Breast epithelium (tissue), 4 donors: ENCODE measurements around the gene FAM168A. TPM values are rescaled to one million over a fixed set of nuclear protein-coding genes. Genes with fewer than 3 reads are reported as not detected.

Source experiments
- DNase-seq, 2 donors: peaks; one replicate each; pipeline ENCODE4 v3.0.0-alpha.2; 2019; ENCODE audit warnings: low spot score in 2 of 2
- H3K27ac ChIP-seq, 2 donors: fragments of 200-600 bp; sonication (generic) in 1 of 2; one replicate each; pipeline ENCODE4 v1.5.1; 2016 to 2019; ENCODE audit warnings: mild to moderate bottlenecking in 1 of 2
- H3K27me3 ChIP-seq, 2 donors: fragments of 200-600 bp; sonication (generic) in 1 of 2; one replicate each; pipeline versions ENCODE4 v1.5.1 to v1.6.0; 2017 to 2019; ENCODE audit warnings: control low read depth in 1 of 2, mild to moderate bottlenecking in 1 of 2
- H3K36me3 ChIP-seq: fragments of 200-600 bp; one replicate; pipeline ENCODE4 v1.5.1; 2019
- H3K4me1 ChIP-seq, 2 donors: fragments of 200-600 bp; sonication (generic); one replicate each; pipeline ENCODE4 v1.5.1; 2016 to 2019; ENCODE audit warnings: control low read depth in 1 of 2
- H3K4me3 ChIP-seq, 3 donors: fragments of 200-600 bp; sonication (generic); 1 replicate in 2 of 3; 2 replicates in 1 of 3; pipeline ENCODE4 v1.5.1; 2016 to 2019; ENCODE audit warnings: mild to moderate bottlenecking in 3 of 3, moderate library complexity in 2 of 3
- H3K9me3 ChIP-seq, 2 donors: fragments of 200-600 bp; sonication (generic) in 1 of 2; one replicate each; pipeline ENCODE4 v1.5.1; 2016 to 2019; ENCODE audit warnings: control low read depth in 1 of 2
- POLR2A ChIP-seq: fragments of 450-650 bp; IDR thresholded peaks from one replicate; pipeline ENCODE4 v1.6.1; 2016; ENCODE audit warnings: antibody characterized with exemption, mild to moderate bottlenecking, moderate library complexity
- POLR2AphosphoS5 ChIP-seq, 3 donors: sonication (generic); formaldehyde crosslinking; IDR thresholded peaks; one replicate each; pipeline ENCODE4 v1.6.1; 2017; ENCODE audit warnings: antibody characterized with exemption in 3 of 3
- intact Hi-C: fragments of 100-400 bp; cut with DNase I; formaldehyde crosslinking; loops from one replicate; pipeline ENCODE4 v1.15.1; 2023; ENCODE audit warnings: low total_unique reads
- total RNA-seq, 3 donors: library from RNA; depleted of rRNA; stranded (reverse); fragments of >200 nt; gene quantifications; one replicate each; pipeline ENCODE4 v1.1.0, GENCODE V29; 2016
- TF ChIP-seq, protein P1 (sequence below), 3 donors: fragments of 450-650 bp; IDR thresholded peaks; one replicate each; pipeline ENCODE4 v1.5.1; 2016 to 2017; ENCODE audit warnings: antibody characterized with exemption in 3 of 3, mild to moderate bottlenecking in 3 of 3, moderate library complexity in 3 of 3

Gene FAM168A
- total RNA-seq, 3 donors from 2014 or later = 26.5 to 41.9 (median 28.8) TPM

DNA sequence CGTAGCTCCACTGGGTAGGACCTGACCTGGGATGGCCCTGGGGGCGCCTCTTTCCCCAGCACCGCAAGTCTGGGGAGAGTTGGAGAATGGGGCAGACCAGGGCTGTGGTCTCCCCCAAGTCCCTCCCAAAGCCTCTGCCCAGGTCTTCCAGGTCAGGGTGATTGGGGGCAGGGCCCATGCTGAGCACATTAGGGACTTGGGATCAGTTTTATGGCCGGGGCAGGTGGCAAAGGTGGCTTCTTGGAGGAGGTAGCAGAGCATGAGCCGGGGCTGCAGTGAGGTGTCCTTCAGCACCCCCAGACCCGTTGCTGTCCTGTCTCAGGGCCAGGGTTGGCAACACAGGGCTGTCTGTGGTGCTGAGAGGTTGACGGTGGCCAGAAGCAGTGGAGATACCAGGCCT lies 215.7 kb downstream of the FAM168A start:
- H3K27ac ChIP-seq = no peak overlapping the region
- no peaks in the 10 kb centered on the region for H3K9me3 ChIP-seq
- no peak for TF ChIP-seq POLR2AphosphoS5 (IDR thresholded peaks at IDR 0.05)
- no peak for TF ChIP-seq POLR2A
- TF ChIP-seq, protein P1, sequence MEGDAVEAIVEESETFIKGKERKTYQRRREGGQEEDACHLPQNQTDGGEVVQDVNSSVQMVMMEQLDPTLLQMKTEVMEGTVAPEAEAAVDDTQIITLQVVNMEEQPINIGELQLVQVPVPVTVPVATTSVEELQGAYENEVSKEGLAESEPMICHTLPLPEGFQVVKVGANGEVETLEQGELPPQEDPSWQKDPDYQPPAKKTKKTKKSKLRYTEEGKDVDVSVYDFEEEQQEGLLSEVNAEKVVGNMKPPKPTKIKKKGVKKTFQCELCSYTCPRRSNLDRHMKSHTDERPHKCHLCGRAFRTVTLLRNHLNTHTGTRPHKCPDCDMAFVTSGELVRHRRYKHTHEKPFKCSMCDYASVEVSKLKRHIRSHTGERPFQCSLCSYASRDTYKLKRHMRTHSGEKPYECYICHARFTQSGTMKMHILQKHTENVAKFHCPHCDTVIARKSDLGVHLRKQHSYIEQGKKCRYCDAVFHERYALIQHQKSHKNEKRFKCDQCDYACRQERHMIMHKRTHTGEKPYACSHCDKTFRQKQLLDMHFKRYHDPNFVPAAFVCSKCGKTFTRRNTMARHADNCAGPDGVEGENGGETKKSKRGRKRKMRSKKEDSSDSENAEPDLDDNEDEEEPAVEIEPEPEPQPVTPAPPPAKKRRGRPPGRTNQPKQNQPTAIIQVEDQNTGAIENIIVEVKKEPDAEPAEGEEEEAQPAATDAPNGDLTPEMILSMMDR (IDR thresholded peaks at IDR 0.05) = no peak
- no peaks in the 10 kb centered on the region for H3K36me3 ChIP-seq
- no peaks in the 10 kb centered on the region for H3K27me3 ChIP-seq
- no peaks in the 10 kb centered on the region for H3K4me1 ChIP-seq
- H3K4me3 ChIP-seq = no peak overlapping the region
- DNase-seq = no peak
- intact Hi-C loops = no loop called here

- Histone ChIP-seq H3K36me3 (no peaks in the 10 kb centered on the region), H3K27me3 (no peaks in the 10 kb centered on the region), H3K4me1 (peaks cover 0 to 4% of the 10 kb centered on the region in 2 donors), H3K4me3 (no peak overlapping the region), H3K9me3 (no peaks in the 10 kb centered on the region), H3K27ac (no peak overlapping the region)
- TF ChIP-seq, protein P1 (IDR thresholded peaks at IDR 0.05) = no peak
- no peak for TF ChIP-seq POLR2A
- no peak for TF ChIP-seq POLR2AphosphoS5 (IDR thresholded peaks at IDR 0.05)
- intact Hi-C loops = no loop called here
- no peak for DNase-seq
Measured at GRCh38 chr11:73381589-73381988, 216.3 kb downstream of the FAM168A start.

GRCh38 chr11:73380897-73381410 lies 217.0 kb downstream of the FAM168A start:
- intact Hi-C loops = no loop called here
- no peaks in the 10 kb centered on the region for H3K9me3 ChIP-seq
- H3K36me3 ChIP-seq = no peaks in the 10 kb centered on the region
- no peak for DNase-seq
- H3K4me3 ChIP-seq = no peak overlapping the region
- peaks cover 0 to 4% of the 10 kb centered on the region in 2 donors for H3K4me1 ChIP-seq
- no peak for TF ChIP-seq POLR2A
- TF ChIP-seq POLR2AphosphoS5 (IDR thresholded peaks at IDR 0.05) = no peak
- TF ChIP-seq, protein P1 (IDR thresholded peaks at IDR 0.05) = no peak
- H3K27me3 ChIP-seq = no peaks in the 10 kb centered on the region
- H3K27ac ChIP-seq = no peak overlapping the region

GRCh38 chr11:73380331-73380730 lies 217.6 kb downstream of the FAM168A start:
- peaks cover 0 to 4% of the 10 kb centered on the region in 2 donors for H3K4me1 ChIP-seq
- H3K9me3 ChIP-seq = no peaks in the 10 kb centered on the region
- no peak overlapping the region for H3K4me3 ChIP-seq
- intact Hi-C loops = no loop called here
- no peak for DNase-seq
- H3K27me3 ChIP-seq = no peaks in the 10 kb centered on the region
- TF ChIP-seq POLR2A = no peak
- TF ChIP-seq POLR2AphosphoS5 (IDR thresholded peaks at IDR 0.05) = no peak
- TF ChIP-seq, protein P1 (IDR thresholded peaks at IDR 0.05) = no peak
- H3K27ac ChIP-seq = no peak overlapping the region
- no peaks in the 10 kb centered on the region for H3K36me3 ChIP-seq

- Histone ChIP-seq H3K36me3 (no peaks in the 10 kb centered on the region), H3K4me1 (peaks cover 0 to 4% of the 10 kb centered on the region in 2 donors), H3K27ac (peak overlapping the region in 1 of 2 donors; percentile 2), H3K9me3 (no peaks in the 10 kb centered on the region), H3K4me3 (no peak overlapping the region), H3K27me3 (no peaks in the 10 kb centered on the region)
- peak; percentile 72 to 89 for DNase-seq
- no peak for TF ChIP-seq POLR2A
- TF ChIP-seq POLR2AphosphoS5 (IDR thresholded peaks at IDR 0.05) = no peak
- TF ChIP-seq, protein P1 (IDR thresholded peaks at IDR 0.05) = no peak
- intact Hi-C loops = no loop called here
Measured at GRCh38 chr11:73379189-73379880, 218.6 kb downstream of the FAM168A start.
